NAMALWA (cell line): Measurements from ENCODE around the gene FXYD2.

ENCODE experiments used
- DNase-seq: peaks from one replicate; pipeline ENCODE4 v3.0.0-alpha.2; 2015; ENCODE audit warnings: low spot score

Gene FXYD2

DNA sequence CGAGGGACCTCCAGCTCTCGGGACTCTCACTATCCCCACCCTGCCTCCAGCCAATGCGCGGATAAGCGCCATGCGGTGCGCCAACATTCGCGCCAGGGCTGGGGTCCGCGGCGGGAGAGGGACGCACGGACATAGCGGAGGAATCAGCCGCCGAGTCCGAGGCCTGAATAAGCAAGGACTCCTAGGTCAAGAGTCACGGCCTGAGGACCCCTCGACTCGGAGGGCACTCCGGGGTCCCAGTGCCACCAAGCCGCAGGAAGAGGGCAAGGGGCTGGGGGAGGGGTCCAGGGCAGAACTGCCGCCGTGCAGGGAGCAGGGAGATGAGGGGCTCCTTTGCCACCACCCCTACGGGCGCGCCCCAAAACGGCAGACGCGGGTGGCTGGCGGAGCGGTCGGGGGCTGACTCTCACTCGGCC, 28.1 kb downstream of the FXYD2 start:
- no peak for DNase-seq

DNA sequence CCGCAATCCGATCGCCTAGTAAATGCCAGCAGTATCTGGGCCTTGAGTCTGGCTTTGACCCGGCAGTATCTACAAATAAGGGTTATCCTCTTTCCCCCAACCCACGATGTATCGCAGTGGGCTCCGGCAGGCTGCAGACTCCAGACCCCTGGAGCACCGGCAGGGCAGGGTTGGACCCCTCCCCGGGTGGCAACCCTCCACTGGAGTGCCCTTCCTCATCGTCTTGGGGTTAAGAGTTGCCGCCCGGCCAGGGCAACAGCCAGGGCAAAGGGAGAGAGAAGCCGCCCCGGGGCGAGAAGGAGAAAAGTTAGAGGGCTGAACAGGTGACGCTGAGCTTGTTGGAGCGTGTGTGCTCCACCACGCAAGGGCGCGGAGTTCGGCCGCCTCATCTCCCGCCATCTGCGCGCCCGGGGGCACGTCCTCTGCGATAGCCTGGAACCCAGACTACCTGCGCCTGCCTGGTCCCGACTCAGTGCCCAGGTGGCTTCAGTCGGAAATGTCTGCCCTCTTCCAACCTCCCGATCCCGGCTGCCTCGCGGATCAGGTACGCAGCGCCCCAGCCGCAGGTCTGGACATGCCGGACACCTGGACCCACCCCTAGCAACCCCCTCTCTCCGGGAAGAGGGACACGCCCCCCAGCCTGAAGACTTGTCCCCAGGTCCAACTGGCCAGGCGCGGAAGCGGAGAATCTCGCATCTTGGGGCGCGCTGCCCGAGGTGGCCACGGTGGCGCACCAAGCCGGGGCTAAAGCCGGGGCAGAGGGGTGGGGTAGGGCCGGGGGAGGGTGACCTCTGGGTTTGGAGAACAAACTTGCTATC, 28.7 kb downstream of the FXYD2 start:
- DNase-seq = no peak

DNA sequence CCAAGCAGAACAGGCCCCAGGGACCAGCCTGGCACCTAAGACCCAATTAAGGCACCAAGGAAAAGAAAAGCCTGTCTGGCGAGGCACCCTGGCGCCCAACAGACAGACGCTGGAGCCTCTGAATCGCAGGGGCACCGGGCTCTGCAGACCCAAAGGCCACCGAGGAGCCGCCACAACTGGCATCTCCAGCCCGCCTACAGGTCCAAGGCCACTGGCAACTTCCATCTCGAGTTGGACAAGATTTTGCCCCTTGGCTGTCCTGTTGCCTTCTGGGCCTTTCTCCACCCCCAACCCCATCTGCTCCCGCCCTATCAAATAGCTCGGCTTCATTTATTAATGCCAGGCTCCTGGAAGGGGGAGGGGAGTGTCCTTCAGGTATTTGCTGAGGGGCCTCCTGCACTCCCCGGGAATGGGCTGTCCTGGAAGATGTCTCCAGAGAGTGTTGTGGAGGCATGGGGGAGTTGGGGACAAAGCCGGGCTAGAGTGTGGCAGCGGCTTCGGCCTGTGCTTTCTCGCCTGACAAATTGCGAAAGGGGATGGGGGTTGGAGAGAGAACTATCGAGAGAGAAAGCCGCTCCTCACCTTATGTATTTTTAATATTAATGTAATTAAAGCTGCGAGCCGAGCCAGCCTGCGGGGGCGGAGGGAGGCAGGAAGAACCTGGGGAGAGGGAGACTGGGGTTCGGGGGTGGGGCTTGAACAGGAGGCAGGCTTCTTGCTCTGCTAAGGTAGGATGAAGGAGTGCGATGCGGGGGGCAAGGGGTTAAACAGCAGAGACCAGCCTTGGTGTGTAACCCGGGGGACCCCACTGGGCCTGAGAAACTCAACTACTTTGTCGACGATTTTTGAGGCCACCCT, 29.5 kb downstream of the FXYD2 start:
- no peak for DNase-seq

DNA sequence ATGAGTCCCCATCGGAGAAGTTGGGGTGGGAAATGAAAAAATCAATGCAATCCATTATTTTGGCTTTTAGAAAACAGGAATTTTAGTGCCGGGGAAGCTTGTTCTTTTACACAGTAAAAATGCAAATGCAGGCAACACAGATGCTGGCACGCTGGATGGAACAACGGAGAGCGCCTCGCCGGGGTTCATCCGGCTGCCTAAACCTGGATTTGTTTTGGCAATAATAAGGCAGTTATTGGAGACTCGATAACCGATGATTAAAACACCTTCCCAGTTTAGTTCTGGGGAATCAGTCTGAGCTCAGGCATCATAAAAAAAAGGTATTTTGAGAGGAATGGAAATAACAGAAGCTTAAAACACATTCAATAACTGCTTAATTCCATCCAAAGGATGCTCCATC, 30.4 kb downstream of the FXYD2 start:
- no peak for DNase-seq

DNA sequence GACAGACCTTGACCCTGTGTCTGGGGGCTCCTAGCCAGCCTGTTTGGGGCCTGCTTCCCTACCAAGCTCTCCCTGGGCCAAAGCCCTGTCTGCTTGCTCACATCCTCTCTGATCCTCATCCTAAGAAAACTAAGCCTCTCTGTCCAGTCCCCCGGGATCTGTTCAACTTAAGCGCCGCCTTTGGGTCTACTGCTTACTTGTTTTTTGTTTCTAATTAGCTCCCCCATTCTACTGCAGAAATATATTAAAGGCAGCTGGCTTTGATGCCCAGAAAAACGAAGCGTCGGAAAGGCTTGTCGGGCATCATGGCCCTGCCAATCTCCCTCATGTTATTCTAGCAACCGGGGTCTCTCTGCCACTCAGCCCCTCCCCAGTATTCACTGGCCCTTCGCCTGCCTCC, 31.0 kb downstream of the FXYD2 start:
- DNase-seq = no peak

DNA sequence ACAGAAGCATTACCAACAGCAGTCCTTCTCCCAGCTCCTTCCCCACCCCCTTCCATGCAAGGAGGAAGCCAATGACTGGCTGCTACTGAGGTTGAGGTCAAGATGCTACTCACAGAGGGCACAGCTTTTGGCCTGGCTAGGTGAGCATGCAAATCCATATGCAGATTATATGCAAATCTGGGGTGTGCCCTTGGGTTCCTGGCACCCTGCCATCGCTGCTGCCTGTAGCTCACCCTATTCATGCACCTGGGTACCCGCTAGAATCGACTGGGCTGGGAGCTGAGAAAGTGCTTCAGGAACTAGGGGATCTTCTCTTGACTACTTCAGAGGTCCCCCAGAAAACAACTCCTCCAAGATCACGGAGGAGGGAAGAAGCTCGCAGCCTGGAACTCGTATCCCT, 31.6 kb downstream of the FXYD2 start:
- peak; percentile 77 for DNase-seq

DNA sequence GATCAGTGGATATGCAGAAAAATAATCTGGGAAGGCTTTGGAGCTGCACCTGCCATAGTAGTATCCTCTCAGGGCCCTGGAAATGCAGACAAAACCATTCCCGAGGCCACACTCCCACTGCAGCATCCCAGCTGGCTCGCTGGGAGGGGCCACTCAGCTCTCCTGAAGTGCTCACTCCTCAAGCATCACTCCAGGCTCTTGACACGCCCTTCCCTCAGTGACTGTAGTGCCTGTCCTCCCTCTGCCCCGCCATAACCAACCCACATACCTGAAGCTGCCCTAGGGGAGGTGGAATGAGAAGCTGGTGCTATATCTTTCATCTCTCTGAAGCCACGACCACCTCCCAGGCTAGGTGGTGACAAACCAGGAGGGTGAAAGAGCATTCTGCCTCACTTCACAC, 32.3 kb downstream of the FXYD2 start:
- no peak for DNase-seq

DNA sequence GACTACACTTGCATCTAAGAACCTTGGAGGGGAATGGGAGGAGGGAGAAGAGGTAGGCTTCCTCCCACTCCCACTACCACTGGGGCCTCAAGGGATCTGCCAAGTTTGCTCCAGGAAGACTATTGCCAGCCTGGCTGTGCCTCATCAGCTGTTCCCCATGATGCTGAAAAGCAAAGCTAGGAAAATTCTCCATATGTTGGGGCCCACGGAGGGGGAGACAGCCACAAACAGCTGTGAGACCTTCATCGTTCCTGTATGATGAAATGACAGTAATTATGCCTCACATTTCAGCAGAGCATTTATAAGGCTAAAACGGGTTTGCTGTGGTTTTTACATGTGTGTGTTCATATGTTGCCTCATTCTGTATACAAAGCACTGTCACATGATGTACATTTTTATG, 34.3 kb downstream of the FXYD2 start:
- DNase-seq = no peak

DNA sequence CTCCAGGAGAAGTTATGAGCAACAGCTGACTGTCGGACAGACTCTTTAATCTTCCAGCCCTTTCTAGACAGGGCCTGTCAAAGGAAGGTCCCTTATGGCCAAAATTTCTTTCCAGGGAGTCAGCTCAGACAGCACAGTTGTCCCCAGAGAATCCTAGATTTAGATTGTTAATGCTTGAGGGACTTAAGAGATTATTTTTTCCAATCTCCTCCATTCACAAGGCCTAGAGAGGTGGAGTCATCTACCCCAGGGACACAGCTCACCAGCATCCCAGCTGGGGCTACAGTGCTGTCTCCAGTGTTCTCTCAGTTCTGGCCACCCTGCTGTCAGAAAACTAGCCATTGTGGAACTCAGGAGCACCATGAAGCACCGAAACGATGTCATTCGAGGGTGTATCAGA, 35.3 kb downstream of the FXYD2 start:
- DNase-seq = no peak

DNA sequence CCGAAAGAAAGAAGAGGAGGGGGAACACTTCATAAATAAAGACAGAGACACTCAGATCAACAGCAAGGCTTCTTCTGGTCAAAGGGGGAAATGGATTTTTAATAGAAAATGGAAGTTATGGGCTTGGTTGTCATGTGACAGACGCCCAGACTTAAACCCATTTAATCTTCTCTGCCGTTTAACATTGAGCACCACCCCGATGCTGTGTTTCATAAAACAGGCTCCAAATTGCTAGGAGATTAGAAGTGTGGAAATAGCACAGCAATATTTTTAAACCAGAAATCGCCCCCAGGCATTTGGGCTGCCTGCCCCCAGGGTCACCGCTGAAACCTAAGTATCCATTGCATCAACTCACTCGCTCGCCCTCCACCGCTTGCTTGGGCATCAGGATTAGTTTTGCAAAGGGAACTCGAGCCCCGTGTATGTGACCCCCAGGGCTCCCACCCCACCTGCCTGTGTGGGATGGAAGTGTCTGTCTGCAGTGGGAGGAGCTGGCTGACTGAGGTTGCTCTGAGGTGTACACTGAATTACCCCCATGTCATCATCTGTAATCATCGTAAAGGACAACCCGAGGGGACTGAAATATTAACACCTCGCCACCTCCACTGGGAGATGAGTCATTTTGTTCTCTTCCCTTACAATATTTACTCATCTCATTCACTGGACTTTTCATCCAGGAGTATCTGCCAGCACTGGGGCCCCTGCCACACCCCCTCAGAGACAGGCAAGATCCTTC, 38.2 kb downstream of the FXYD2 start:
- DNase-seq = no peak

DNA sequence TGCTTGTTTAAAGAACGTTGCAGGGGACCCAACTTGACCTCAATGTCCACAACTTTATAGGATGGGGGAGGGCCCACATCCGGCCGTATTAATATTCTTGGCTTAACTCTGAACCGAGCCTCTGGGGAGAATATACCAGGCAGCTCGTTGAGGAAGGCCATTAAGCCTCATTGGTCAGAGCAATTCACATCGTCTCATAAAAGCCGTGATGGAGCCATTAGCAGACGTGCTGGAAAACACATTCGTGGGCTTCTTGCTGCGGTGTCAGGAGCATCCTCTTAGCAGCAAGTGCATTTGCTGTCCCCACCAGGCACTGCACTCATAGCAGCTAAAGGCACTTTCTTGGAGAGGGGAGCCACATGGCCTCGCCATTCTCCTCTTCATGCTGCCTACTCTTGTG, 42.4 kb downstream of the FXYD2 start:
- DNase-seq = no peak

DNA sequence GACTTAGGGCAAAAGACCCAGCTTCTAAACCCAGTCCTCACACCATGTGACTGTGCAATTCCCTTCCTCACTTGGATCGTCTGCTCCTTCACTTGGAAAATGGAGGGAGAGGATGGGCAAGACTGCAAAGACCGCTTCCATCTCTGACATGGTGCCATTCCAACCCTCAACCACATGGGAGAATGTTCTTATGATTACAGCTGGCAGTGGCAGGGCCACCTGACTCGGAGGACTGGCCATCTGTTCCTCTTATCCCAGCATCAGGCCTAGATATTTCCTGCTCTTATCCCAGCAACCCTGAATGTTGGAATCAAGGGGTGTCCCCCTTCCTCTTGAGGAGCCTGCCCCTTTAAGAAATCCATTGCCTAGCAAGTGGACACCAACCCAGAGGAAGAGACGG, 42.9 kb downstream of the FXYD2 start:
- DNase-seq = no peak

DNA sequence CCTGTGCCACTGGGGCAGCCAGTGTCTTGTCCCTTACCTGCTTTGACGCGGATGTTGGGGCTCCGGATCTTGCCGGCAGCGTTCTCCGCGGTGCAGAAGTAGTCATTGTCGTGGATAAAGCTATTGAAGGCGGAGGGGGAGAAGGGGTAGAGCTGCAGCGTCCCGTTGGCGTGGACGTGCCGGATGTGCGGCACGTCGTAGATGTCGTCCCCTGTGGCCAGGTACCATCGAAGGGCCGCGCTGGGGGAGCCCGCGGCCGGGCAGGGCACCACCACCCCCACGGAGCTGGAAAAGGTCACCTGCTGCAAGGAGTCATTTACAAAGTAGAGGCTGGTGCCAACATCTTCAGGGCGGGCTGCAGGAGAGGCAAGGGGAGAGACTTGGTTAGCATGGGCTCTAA, 44.1 kb downstream of the FXYD2 start:
- no peak for DNase-seq

DNA sequence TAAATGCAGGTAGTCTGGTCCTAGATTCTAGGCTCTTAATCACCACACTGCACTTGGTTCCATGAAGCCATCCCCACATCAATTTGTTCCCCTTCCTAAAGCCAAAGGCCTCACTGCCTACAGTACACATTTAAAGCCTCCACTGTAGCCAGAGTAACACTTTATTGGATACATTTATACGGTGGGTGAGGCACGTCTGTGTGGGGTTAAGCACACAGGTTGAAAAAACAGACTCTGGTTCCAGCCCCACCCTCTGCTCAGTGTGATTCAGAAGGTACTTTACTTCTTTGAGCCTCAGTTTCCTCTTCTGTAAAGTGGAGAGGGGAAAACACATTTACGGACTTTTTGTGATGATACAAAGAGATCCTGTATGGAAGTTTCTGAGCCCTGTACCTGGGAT, 50.0 kb downstream of the FXYD2 start:
- DNase-seq = no peak

DNA sequence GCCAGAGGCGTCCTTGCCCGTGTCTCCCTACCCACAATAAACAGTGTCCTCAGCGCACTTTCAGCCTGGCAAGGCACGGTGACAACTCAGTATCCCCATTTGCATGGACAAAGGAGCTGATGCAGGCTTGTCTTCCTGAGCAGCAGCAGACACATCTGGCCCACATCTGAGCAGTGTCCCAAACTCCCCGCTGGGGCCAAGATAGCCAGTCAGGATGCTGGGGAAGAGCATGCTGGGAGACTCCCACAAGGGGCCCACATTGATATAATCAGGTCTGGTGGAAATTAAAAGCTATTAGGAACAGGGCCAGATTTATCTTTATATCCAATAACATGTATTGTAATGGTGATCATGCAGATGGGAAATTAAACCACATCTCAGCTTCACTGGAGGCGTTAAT, 52.2 kb downstream of the FXYD2 start:
- no peak for DNase-seq

DNA sequence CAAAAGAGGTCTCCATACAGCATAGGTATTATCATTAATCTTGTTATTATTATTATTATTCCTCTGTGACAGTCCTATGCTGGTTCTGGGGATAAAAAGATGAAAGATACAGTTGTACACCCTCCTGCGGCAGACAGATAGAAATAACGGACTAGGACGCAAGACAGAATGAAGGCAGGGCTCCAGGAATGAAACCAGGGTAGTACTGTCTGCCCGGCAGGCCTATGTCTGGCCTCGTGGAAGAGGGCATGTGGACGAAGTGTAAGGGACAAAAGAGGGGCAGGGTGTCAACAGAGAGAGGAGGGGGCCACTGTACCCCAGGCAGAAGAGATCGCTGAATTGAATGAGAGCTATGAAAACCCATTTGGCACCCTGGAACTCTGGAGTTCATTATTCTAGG, 52.7 kb downstream of the FXYD2 start:
- DNase-seq = no peak

DNA sequence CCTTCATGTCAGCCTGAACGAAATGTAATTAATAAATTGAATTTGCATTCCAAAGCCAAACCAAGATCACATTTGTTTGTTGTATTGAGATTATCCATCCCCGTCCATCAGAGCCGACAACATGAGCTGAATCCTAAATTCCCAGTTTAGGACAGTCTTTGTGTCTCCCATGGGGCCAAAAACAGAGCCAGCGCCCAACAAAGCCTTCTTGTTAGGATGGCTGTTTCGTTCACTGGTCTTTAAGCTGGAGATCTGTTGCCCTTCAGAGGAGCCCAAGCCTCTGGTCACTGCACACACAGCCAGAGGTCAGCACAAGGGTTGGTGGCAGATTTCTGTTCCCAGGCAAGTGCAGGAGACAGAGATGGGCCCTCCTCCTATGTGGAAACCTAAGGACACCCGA, 53.3 kb downstream of the FXYD2 start:
- DNase-seq = no peak

DNA sequence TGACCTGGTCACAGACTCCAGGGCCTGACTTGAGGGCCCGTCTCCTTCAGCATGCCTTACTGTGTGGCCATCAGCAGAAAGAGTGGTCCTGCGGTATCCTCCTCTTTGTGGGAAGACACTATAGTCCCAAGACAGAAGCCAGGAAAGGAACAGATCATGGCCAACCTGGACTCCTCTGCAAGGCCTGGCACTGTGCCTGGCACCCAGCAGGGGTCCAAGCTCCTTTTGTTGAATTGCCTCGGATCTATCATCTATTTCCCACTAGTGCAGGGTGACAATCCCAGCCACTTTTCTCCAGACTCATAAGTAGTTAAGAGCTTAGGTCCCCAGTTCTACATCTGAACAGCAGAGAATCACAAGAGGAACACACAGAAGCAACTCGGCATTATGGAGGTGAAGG, 54.5 kb downstream of the FXYD2 start:
- no peak for DNase-seq
